HepG2 (cell line): ENCODE data around the gene ZNF274. TPM values are rescaled to one million over a fixed set of nuclear protein-coding genes. Genes with fewer than 3 reads are reported as not detected.
A peak's percentile ranks its signal among the peaks of the same experiment; 100 is the strongest.

Experiments
- AFF4 ChIP-seq: sonication (generic); formaldehyde crosslinking; IDR thresholded peaks from 2 replicates; pipeline ENCODE4 v1.4.0; 2020; ENCODE audit warnings: missing genetic modification reagents
- BORCS8-MEF2B ChIP-seq: sonication (generic); formaldehyde crosslinking; IDR thresholded peaks from 2 replicates; pipeline ENCODE4 v1.8.0; 2022; ENCODE audit warnings: mild to moderate bottlenecking, missing genetic modification reagents
- CEBPB ChIP-seq: IDR thresholded peaks from 2 replicates; pipeline ENCODE4 v1.6.1; 2011; ENCODE audit warnings: low read depth, low read length, improper control_type of control experiment, borderline replicate concordance
- IRX3 ChIP-seq: sonication (generic); formaldehyde crosslinking; IDR thresholded peaks from 2 replicates; pipeline ENCODE4 v1.8.1; 2023; ENCODE audit warnings: mild to moderate bottlenecking, low read depth, missing genetic modification reagents, borderline replicate concordance
- MAX ChIP-seq: IDR thresholded peaks from 2 replicates; pipeline ENCODE4 v1.6.1; 2012; ENCODE audit warnings: inconsistent platforms
- MIER3 ChIP-seq: IDR thresholded peaks from 2 replicates; pipeline ENCODE4 v1.6.1; 2016; ENCODE audit warnings: missing compliant biosample characterization, borderline replicate concordance
- MNT ChIP-seq: fragments of 450-650 bp; IDR thresholded peaks from 2 replicates; pipeline ENCODE4 v1.6.1; 2016
- MTERF4 ChIP-seq: sonication (generic); formaldehyde crosslinking; IDR thresholded peaks from 2 replicates; pipeline ENCODE4 v1.8.0; 2023; ENCODE audit warnings: mild to moderate bottlenecking, missing genetic modification reagents
- NR2F2 ChIP-seq: IDR thresholded peaks from 2 replicates; pipeline ENCODE4 v1.6.1; 2012; ENCODE audit warnings: low read depth, inconsistent platforms, borderline replicate concordance
- NRL ChIP-seq: sonication (generic); formaldehyde crosslinking; IDR thresholded peaks from 2 replicates; pipeline ENCODE4 v1.5.0; 2020; ENCODE audit warnings: missing genetic modification reagents, mild to moderate bottlenecking, moderate library complexity, borderline replicate concordance
- TFDP2 ChIP-seq: sonication (generic); formaldehyde crosslinking; IDR thresholded peaks from 2 replicates; pipeline ENCODE4 v1.4.0; 2020; ENCODE audit warnings: missing genetic modification reagents
- ZBTB33 ChIP-seq: sonication (generic); formaldehyde crosslinking; IDR thresholded peaks from 2 replicates; pipeline ENCODE4 v1.4.0; 2020; ENCODE audit warnings: missing genetic modification reagents
- ZBTB8A ChIP-seq: sonication (generic); formaldehyde crosslinking; IDR thresholded peaks from 2 replicates; pipeline ENCODE4 v1.4.0; 2020; ENCODE audit warnings: mild to moderate bottlenecking, low read depth, missing genetic modification reagents, borderline replicate concordance
- ZNF33B ChIP-seq: sonication (generic); formaldehyde crosslinking; IDR thresholded peaks from 2 replicates; pipeline ENCODE4 v1.5.1; 2020; ENCODE audit warnings: mild to moderate bottlenecking, missing genetic modification reagents
- ZNF530 ChIP-seq: sonication (generic); formaldehyde crosslinking; IDR thresholded peaks from 2 replicates; pipeline ENCODE4 v1.5.0; 2020; ENCODE audit warnings: low read depth, mild to moderate bottlenecking, missing genetic modification reagents
- ZNF614 ChIP-seq: IDR thresholded peaks from 2 replicates; pipeline ENCODE4 v1.6.1; 2018; ENCODE audit warnings: missing biosample characterization, missing genetic modification reagents, inconsistent platforms, borderline replicate concordance
- polyA plus RNA-seq, 8 experiments: library from polyadenylated mRNA; depleted of rRNA in 3 of 8; stranded (reverse) in 7 of 8; unstranded in 1 of 8; fragments of >200 nt; fragmentation: Illumina TruSeq in 4 of 8; extraction: Trizol in 4 of 8; gene quantifications; 2 replicates each; pipeline versions ENCODE4 v1.2.1 to v1.2.3, GENCODE V29; 2011 to 2016; ENCODE audit warnings: low read depth in 4 of 8, missing spikeins in 1 of 8, mixed read lengths in 1 of 8; ENCODE audit not compliant: insufficient read depth in 1 of 8
- total RNA-seq, 5 experiments: library from RNA; depleted of rRNA; stranded (reverse); fragments of >200 nt; fragmentation: Illumina TruSeq; extraction: Trizol; gene quantifications; 2 replicates each; pipeline ENCODE4 v1.2.3, GENCODE V29; 2016; ENCODE audit warnings: low read depth in 1 of 5

The ZNF274 gene
- total and polyA plus RNA-seq, 2 of the 13 experiments (the other 11 are each of a cell fraction or from before 2014, with no cell fraction given): 16.1 to 23.0 TPM

- TF ChIP-seq ZBTB33: peak; percentile 83; the same call in 1 of the 2 replicates
- TF ChIP-seq ZBTB8A (CRISPR knock-in tag): 0 out of 2 replicates have a peak, but pooled peaks have one; percentile 27
- 0 out of 2 replicates have a peak, but pooled peaks have one; percentile 70 for TF ChIP-seq MTERF4 (CRISPR knock-in tag)
- TF ChIP-seq AFF4 (CRISPR knock-in tag): no peak
- no peak for TF ChIP-seq MNT
- TF ChIP-seq MAX: peak; percentile 57; the same call in 1 of the 2 replicates
- 0 out of 2 replicates have a peak, but pooled peaks have one; percentile 71 for TF ChIP-seq IRX3 (CRISPR knock-in tag)
- no peak for TF ChIP-seq NR2F2
- TF ChIP-seq NRL (CRISPR knock-in tag): no peak; the same call in 1 of the 2 replicates
- TF ChIP-seq ZNF530 (CRISPR knock-in tag): no peak
- peak; percentile 17; the same call in 1 of the 2 replicates for TF ChIP-seq BORCS8-MEF2B (CRISPR knock-in tag)
- TF ChIP-seq TFDP2 (CRISPR knock-in tag): peak; percentile 74; the same call in 1 of the 2 replicates
- TF ChIP-seq ZNF614 (CRISPR knock-in tag): no peak
- TF ChIP-seq CEBPB: peak; percentile 43
- 0 out of 2 replicates have a peak, but pooled peaks have one; percentile 51 for TF ChIP-seq ZNF33B
- peak; percentile 82; the same call in 1 of the 2 replicates for TF ChIP-seq MIER3 (CRISPR knock-in tag)
These were observed 27.9 kb upstream of the ZNF274 start (continued) for GRCh38 chr19:58154679-58155648.
